ENCODE data around the gene LRRC14B.

DNA sequence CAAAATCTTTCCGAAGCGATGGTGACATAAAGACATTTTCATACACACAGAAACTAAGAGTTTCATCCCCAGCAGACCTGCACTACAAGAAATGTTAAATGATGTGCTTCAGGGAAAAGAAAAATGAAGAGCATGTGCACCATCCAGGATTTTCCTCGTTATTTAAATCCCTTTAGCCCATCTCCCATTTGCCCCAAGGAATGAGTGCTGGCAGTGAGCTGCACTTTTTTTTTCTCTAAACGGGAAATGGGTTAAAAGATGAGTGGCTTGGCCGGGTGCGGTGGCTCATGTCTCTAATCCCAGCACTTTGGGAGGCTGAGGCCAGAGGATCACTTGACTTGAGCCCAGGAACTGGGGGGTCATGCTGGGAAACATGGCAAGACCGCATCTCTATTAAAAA, 6.8 kb upstream of the LRRC14B start:
- TF ChIP-seq, protein P1, sequence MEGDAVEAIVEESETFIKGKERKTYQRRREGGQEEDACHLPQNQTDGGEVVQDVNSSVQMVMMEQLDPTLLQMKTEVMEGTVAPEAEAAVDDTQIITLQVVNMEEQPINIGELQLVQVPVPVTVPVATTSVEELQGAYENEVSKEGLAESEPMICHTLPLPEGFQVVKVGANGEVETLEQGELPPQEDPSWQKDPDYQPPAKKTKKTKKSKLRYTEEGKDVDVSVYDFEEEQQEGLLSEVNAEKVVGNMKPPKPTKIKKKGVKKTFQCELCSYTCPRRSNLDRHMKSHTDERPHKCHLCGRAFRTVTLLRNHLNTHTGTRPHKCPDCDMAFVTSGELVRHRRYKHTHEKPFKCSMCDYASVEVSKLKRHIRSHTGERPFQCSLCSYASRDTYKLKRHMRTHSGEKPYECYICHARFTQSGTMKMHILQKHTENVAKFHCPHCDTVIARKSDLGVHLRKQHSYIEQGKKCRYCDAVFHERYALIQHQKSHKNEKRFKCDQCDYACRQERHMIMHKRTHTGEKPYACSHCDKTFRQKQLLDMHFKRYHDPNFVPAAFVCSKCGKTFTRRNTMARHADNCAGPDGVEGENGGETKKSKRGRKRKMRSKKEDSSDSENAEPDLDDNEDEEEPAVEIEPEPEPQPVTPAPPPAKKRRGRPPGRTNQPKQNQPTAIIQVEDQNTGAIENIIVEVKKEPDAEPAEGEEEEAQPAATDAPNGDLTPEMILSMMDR (IDR thresholded peaks at IDR 0.05), result no peak
- TF ChIP-seq POLR2A (IDR thresholded peaks at IDR 0.05), result no peak

Data from Peyer's patch (tissue), 4 donors.